Caco-2 (cell line): ENCODE measurements around the gene TTC39B. TPM values are rescaled to one million over a fixed set of nuclear protein-coding genes. Genes with fewer than 3 reads are reported as not detected.

Experiments used
- BruUV-seq: library from RNA; stranded (reverse); fragments of 400-500 nt; replicated peaks from 2 replicates; lab custom pipeline; 2021; lab: Mats Ljungman, UMichigan
- CTCF ChIA-PET: fragments of 300-600 bp; sonication (Branson Sonifier 250); formaldehyde crosslinking; loops from one replicate; lab custom pipeline; 2022; ENCODE audit warnings: antibody characterized with exemption; lab: Charles Lee
- POLR2A ChIA-PET: fragments of 300-600 bp; sonication (Branson Sonifier 250); formaldehyde crosslinking; loops from one replicate; lab custom pipeline; 2022; ENCODE audit warnings: antibody characterized with exemption; lab: Charles Lee
- DNase-seq, 2 experiments: peaks; one replicate each; pipeline versions ENCODE4 v3.0.0 to v3.0.0-alpha.2; 2020 to 2022
- H3K27me3 ChIP-seq: replicated peaks from 2 replicates; pipeline ENCODE4 v1.6.0; 2011; ENCODE audit warnings: low read length; ENCODE audit not compliant: control insufficient read depth, insufficient read depth
- H3K36me3 ChIP-seq: 2 replicates; pipeline ENCODE4 v1.5.1; 2011; ENCODE audit warnings: low read length; ENCODE audit not compliant: control insufficient read depth, insufficient read depth
- H3K4me1 ChIP-seq: fragments of 250-450 bp; sonication (Bioruptor Pico); 2 replicates; pipeline ENCODE4 v1.5.1; 2020; ENCODE audit warnings: mild to moderate bottlenecking
- H3K4me3 ChIP-seq: 2 replicates; pipeline ENCODE4 v1.5.1; 2011; ENCODE audit warnings: low read depth, mild to moderate bottlenecking, control low read depth, low read length
- H3K9me3 ChIP-seq: fragments of 250-450 bp; sonication (Bioruptor Pico); 2 replicates; pipeline ENCODE4 v1.5.1; 2020; ENCODE audit warnings: mild to moderate bottlenecking, moderate library complexity
- H3K27ac Mint-ChIP-seq: one replicate; pipeline ENCODE4 v1.8.0; 2022; ENCODE audit warnings: mixed read lengths; ENCODE audit not compliant: unreplicated experiment
- H3K27me3 Mint-ChIP-seq: one replicate; pipeline ENCODE4 v1.8.0; 2022; ENCODE audit warnings: mixed read lengths; ENCODE audit not compliant: insufficient read depth, unreplicated experiment
- H3K36me3 Mint-ChIP-seq: one replicate; pipeline ENCODE4 v1.8.0; 2022; ENCODE audit warnings: mild to moderate bottlenecking, mixed read lengths; ENCODE audit not compliant: insufficient read depth, unreplicated experiment
- H3K4me1 Mint-ChIP-seq: one replicate; pipeline ENCODE4 v1.8.0; 2022; ENCODE audit warnings: low read depth, mixed read lengths; ENCODE audit not compliant: unreplicated experiment
- H3K4me3 Mint-ChIP-seq: one replicate; pipeline ENCODE4 v1.8.0; 2022; ENCODE audit warnings: mild to moderate bottlenecking, moderate library complexity, mixed read lengths; ENCODE audit not compliant: unreplicated experiment
- H3K9me3 Mint-ChIP-seq: one replicate; pipeline ENCODE4 v1.8.0; 2022; ENCODE audit warnings: mixed read lengths; ENCODE audit not compliant: unreplicated experiment
- intact Hi-C: fragments of 100-400 bp; cut with micrococcal nuclease; formaldehyde crosslinking; loops from one replicate; pipeline ENCODE4 v1.10.0; 2022; ENCODE audit not compliant: unreplicated experiment
- total RNA-seq: library from RNA; stranded (reverse); gene quantifications from 2 replicates; pipeline ENCODE4 v1.2.3, GENCODE V29; 2022
- TF ChIP-seq, protein P1 (sequence below), 2 experiments: fragments of 200-600 bp in 1 of 2; IDR thresholded peaks; 1 replicate in 1 of 2; 2 replicates in 1 of 2; pipeline versions ENCODE4 v1.5.1 to v1.8.0; 2011 to 2022; ENCODE audit warnings: antibody characterized with exemption in 1 of 2, control low read depth in 1 of 2, inconsistent platforms in 1 of 2, low read depth in 1 of 2, low read length in 1 of 2, mild to moderate bottlenecking in 1 of 2, moderate library complexity in 1 of 2; ENCODE audit not compliant: insufficient read depth in 1 of 2, severe bottlenecking in 1 of 2, unreplicated experiment in 1 of 2

Gene TTC39B
- total RNA-seq, 1 experiment from 2014 or later: 6.9 TPM

DNA sequence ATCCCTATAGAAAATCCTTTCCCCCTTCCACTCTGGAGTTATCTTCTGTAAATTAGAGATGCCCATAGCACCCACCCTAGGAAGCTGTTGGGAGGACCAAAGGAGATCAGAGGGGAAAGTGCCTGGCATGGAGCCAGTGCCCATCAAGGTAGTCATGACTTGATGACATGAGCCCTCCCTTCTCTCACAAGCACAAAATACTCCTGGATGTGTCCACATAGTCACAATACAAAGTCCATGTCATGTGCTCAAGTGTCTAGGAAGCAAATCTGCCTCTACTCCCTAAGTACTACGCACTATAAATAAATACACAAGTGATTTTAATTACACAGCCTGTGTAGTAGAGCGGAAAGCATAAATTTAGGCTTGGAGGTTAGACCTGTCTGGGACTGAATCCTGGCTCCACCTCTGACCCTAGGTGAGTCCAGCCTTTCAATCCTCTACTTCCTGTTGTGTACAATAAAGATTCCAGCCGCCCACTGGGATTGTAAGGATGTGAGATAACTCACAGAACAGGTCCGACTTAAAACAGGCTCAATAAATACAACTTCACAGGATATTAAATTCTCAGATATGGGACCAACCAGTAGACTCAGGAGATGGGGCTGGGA is 30.6 kb downstream of the TTC39B start:
- no TSS peak for BruUV-seq
- Mint-ChIP-seq H3K9me3 (no peaks in the 10 kb centered on the region), H3K36me3 (no peaks in the 10 kb centered on the region), H3K4me1 (no peaks in the 10 kb centered on the region), H3K27ac (no peak overlapping the region), H3K27me3 (no peaks in the 10 kb centered on the region), H3K4me3 (no peak overlapping the region)
- no peaks in the 10 kb centered on the region for H3K36me3 ChIP-seq
- TF ChIP-seq, protein P1, sequence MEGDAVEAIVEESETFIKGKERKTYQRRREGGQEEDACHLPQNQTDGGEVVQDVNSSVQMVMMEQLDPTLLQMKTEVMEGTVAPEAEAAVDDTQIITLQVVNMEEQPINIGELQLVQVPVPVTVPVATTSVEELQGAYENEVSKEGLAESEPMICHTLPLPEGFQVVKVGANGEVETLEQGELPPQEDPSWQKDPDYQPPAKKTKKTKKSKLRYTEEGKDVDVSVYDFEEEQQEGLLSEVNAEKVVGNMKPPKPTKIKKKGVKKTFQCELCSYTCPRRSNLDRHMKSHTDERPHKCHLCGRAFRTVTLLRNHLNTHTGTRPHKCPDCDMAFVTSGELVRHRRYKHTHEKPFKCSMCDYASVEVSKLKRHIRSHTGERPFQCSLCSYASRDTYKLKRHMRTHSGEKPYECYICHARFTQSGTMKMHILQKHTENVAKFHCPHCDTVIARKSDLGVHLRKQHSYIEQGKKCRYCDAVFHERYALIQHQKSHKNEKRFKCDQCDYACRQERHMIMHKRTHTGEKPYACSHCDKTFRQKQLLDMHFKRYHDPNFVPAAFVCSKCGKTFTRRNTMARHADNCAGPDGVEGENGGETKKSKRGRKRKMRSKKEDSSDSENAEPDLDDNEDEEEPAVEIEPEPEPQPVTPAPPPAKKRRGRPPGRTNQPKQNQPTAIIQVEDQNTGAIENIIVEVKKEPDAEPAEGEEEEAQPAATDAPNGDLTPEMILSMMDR (IDR thresholded peaks at IDR 0.05; ENCODE audit: insufficient read depth in 1 of 2, low read depth in 1 of 2, low read length in 1 of 2, severe bottlenecking in 1 of 2, unreplicated experiment in 1 of 2): no peak
- peak; percentile 42 to 54 for DNase-seq
- intact Hi-C loops: loop anchor here (5.0 kb wide), 2 partner anchors 64 to 81 kb away; no protein-coding TSS in a partner anchor
- H3K27me3 ChIP-seq: no peaks in the 10 kb centered on the region
- peaks cover 17% of the 10 kb centered on the region for H3K4me1 ChIP-seq
- H3K4me3 ChIP-seq: no peak overlapping the region
- ChIA-PET CTCF (no interaction called here), POLR2A (no interaction called here)
- no peaks in the 10 kb centered on the region for H3K9me3 ChIP-seq

DNA sequence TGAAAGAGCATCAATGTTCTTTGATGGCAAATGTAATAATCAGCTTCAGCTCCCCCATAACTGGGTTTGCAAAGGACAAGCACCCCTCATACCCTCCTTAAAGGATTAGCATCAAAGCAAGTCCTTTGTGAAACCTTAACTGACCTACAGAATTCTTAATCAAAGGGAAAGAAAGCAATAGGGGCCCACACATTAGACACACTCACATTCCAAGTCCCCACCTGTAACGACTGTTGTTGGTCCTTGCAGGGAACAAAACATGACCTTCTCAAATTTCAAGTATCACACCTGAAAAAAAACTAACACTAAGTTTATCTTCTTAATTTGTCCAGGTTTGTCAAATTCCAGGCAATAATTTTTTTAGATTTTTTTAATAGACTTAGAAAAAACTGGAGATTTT is 32.6 kb downstream of the TTC39B start:
- Mint-ChIP-seq H3K27ac (no peak overlapping the region), H3K4me3 (no peak overlapping the region), H3K9me3 (no peaks in the 10 kb centered on the region), H3K27me3 (no peaks in the 10 kb centered on the region), H3K36me3 (no peaks in the 10 kb centered on the region), H3K4me1 (no peaks in the 10 kb centered on the region)
- Histone ChIP-seq H3K36me3 (no peaks in the 10 kb centered on the region; the same call in 1 of the 2 replicates), H3K4me3 (no peak overlapping the region), H3K4me1 (peaks cover 17% of the 10 kb centered on the region), H3K27me3 (no peaks in the 10 kb centered on the region), H3K9me3 (no peaks in the 10 kb centered on the region)
- no peak for DNase-seq
- POLR2A ChIA-PET: no interaction called here
- BruUV-seq: no TSS peak
- CTCF ChIA-PET: no interaction called here
- TF ChIP-seq, protein P1 (IDR thresholded peaks at IDR 0.05; ENCODE audit: insufficient read depth in 1 of 2, low read depth in 1 of 2, low read length in 1 of 2, severe bottlenecking in 1 of 2, unreplicated experiment in 1 of 2): no peak
- intact Hi-C loops: no loop called here

DNA sequence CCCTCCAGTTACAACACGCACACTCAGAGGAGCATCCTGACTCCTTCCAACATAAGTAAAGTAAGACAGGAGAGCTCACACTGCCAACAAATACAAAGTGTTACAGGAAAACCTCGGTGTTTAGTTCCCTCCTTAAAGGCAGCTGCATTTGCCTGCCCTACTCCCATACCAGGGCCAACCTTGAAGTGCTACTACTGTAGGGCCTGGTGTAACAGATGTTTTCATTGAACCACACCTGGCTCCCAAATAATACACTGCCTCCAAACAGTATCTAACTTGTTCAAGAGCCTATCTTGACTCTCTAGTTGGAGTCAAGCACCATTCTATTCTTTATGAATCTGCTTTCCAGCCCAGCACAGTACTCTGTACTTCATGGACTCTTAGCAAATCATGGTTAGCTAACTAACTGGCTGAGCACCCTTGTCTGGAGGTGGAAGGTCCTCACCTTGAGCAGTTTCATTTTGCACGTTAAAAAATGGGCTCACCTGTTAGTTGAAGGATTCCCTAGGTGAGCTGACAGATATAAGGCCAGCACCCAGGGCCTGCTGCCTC is 34.6 kb downstream of the TTC39B start:
- Histone ChIP-seq H3K27me3 (no peaks in the 10 kb centered on the region), H3K9me3 (no peaks in the 10 kb centered on the region), H3K4me3 (no peak overlapping the region), H3K4me1 (peaks cover 11% of the 10 kb centered on the region), H3K36me3 (no peaks in the 10 kb centered on the region; the same call in 1 of the 2 replicates)
- Mint-ChIP-seq H3K4me3 (no peak overlapping the region), H3K4me1 (no peaks in the 10 kb centered on the region), H3K9me3 (no peaks in the 10 kb centered on the region), H3K27ac (no peak overlapping the region), H3K27me3 (no peaks in the 10 kb centered on the region), H3K36me3 (no peaks in the 10 kb centered on the region)
- intact Hi-C loops: no loop called here
- no TSS peak for BruUV-seq
- no peak for DNase-seq
- CTCF ChIA-PET: interaction anchor here (0.5 kb wide), 1 partner anchor 144 kb away, joined by 3 read pairs; no protein-coding TSS in a partner anchor
- TF ChIP-seq, protein P1 (IDR thresholded peaks at IDR 0.05; ENCODE audit: insufficient read depth in 1 of 2, low read depth in 1 of 2, low read length in 1 of 2, severe bottlenecking in 1 of 2, unreplicated experiment in 1 of 2): no peak
- POLR2A ChIA-PET: no interaction called here
